ENCODE results near the gene SLC16A7.
A peak's percentile ranks its signal among the peaks of the same experiment; 100 is the strongest.
"Not testable (repeated sequence)": the region's sequence is repeated elsewhere in the genome, so short reads cannot be mapped to it uniquely, and the experiment has no call there.

SLC16A7 gene

DNA sequence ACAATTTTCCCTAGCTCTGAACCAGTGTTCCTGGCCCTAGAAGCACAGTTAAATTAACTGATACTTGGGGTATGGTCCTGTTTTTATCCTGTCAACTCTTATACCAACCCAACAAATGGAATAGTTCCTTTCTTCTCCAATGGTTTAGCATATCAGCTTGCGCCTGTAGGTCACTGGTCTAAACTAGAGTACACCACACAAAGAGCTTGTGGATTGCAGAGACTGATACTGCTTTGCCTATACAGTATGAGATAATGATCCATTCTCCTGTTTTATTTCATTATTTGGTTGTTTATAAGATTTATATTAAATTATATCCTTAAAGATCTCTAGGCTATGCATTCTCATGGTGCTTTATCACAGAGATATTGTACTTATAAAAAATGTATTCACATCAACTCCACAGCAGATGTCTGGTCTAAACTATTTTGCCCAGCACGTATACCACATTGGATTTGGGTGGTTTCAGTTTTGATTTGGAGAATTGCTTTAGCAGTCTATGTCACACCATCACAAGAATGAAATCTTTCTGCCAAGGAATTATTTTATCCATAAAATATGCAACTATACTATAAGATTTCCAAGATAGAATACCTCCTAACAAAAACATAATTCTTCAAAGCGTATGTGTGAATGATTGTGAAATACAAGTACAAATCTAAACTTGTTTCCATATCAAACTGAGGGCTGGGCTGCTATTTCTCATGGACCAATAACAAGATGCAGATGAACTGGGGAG lies 142.1 kb downstream of the SLC16A7 start:
- DNase-seq: no peak

DNA sequence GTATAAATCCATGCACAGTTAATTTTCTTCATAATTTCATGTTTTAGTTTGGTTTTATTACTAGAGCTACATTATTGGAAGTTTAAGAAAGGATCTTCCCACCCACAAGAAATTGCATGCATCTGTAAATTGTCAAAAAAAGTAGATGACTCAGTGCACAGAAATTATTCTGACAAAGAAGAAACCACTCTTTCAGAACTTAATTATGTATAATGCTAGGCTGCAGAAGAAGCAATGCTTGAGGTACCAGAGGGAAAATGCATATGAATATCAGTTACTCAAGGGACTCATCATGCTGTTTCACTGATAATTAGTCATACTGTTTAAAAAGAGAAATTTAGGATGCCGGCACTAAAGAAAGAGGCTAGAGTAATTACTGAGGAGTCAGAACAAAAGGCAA lies 147.0 kb downstream of the SLC16A7 start:
- DNase-seq: no peak

DNA sequence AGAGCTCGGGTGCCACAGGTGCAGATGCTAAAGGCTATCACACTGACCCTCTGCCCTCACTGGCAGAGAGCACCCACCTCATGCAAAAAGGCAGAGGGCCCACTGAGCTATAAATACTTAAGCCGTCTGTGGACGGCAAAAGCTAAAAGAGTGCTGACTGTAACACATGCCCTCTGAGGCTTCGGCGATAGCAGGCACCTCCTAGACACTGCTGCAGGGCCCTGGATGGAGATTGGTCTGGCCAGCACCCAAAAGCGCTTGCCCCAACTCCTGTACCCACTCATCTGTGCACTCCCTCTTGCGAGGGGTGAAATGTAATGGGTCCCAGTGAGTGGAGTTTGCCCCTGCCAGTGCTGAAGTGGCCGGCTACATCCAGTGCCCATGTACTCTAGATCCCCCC lies 148.7 kb downstream of the SLC16A7 start:
- no peak for DNase-seq

DNA sequence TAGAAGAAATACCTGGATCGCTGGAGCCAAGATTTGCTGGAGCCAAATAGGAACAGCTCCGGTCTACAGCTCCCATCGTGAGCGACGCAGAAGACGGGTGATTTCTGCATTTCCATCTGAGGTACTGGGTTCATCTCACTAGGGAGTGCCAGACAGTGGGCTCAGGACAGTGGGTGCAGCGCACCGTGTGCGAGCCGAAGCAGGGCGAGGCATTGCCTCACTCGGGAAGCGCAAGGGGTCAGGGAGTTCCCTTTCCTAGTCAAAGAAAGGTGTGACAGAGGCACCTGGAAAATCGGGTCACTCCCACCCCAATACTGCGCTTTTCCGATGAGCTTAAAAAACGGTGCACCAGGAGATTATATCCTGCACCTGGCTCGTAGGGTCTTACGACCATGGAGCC lies 155.3 kb downstream of the SLC16A7 start:
- not testable (repeated sequence) for DNase-seq

DNA sequence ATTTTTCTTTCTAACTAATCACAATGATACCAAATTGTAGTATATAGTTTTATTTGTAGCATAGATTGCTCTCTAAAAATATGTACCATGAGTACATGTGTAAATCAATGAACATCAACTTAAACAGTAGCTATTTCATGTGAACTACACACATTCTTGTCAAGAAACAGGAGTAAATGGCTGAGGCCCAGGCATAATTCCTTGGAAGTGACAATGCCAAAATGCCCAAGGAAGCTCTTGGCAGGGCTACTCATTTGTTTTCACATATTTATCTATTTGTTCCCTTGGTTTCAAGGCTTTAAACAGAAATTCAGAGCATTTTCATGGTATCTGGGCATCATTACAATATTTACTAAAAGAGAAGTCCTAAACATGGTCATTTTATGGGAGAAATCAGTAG lies 165.7 kb downstream of the SLC16A7 start:
- DNase-seq: no peak

DNA sequence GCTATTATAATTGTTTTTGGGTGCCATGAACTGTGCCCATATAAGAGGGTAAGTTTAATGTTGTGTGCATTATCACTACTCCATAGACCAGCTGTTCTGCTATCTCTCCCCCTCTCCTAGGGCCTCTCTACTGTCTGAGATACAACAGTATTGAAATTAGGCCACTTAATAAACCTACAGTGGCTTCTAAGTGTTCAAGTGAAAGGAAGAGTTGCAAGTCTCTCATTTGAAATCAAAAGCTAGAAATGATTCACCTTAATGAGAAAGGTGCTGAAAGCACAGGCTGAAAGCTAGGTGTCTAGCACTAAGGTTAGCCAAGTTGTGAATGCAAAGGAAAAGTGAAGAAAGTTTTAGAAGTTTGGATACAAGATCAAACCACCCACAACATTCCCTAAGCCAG lies 168.0 kb downstream of the SLC16A7 start:
- no peak for DNase-seq

DNA sequence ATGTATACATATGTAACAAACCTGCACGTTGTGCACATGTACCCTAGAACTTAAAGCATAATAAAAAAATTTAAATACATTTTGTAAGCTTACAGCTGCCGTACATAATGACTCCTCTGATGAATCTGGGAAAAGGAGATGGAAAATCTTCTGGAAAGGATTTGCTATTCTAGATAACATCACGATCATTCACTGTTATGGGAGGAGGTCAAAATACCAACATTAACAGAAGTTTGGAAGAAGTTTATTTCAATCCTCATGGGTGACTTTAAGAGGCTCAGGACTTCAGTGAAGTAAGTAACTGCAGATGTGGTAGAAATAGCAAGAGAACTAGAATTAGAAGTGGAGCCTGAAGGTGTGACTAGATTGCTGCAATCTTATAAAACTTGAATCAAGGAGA lies 172.2 kb downstream of the SLC16A7 start:
- no peak for DNase-seq

DNA sequence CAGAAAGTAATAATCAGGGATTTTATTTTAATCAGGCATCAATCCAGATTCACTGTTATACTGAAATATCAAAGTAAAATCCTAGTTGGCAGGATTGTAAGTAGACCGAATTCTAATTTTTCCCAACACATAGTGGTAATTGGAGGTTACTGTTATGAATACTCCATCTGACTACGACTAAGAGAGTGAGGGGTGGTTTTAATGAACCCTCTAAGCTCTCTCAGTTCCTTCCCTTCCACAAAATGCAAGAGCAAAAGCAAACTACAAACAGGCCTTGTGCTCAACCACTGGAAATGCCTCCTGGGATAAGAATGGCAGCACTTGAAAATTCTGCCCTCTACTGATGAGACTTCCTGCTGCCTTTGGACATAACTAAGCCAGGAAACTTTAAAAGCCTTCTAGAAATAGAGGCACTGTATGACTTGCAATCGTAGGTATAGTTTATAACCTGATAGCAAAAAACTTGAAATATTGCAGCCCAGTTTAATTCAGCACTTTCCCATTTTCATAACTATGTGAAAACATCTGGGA lies 184.8 kb downstream of the SLC16A7 start:
- DNase-seq: no peak

DNA sequence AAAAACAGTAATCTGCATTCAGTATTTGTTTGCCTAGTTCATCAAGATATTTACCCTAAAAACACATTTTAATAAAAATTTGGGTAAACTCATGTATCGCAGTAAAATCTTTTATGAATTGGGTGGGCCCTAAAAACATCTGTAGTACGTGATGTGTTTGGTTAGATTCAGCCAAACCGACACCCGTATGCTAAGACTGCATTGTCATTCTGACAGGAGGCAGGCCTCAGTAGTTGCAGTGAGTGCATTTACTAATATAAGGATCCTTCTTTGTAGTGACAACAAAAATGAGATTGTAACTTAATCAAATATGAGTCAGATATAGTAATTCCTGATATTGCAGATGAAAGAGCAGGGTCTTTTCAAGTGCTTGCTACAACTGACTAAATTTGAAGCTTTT lies 191.8 kb downstream of the SLC16A7 start:
- DNase-seq: no peak

DNA sequence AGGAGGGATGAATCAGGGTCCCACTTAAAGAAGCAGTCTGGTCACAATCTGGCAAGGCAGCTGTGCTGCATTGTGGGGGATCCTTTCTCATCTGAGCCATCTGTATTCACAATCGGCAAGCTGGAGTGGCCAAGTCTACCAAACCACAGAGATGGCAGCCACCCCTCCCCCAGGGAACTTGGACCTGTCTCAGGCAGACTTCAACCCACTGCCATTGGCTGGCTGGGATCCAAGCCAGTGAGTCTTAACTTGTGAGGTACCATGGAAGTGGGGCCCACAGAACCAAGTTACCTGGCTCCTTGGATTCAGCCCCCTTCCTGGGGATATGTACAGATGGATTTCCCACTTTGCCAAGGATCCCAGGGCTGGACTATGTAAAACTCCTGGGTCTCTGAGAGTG lies 196.8 kb downstream of the SLC16A7 start:
- no peak for DNase-seq

DNA sequence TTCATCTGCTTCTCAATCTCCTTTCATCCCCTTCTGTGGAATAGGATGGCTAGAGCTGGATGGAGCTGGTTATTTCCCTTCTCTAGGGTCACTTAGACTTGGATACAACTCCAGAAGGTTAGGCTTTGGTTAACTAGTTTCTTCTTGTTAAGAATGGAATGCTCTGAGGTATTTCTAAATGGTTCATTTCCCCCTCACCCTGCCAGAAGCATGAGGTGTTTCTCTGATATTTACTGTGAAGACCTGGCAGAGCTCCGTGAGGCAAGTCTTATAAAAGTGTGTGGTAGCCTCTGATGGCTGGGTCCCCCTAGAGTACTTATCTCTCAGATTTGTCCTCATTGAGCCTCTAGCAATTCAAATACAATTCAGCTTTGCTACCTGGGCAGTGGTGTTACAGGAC lies 207.9 kb downstream of the SLC16A7 start:
- DNase-seq: no peak

DNA sequence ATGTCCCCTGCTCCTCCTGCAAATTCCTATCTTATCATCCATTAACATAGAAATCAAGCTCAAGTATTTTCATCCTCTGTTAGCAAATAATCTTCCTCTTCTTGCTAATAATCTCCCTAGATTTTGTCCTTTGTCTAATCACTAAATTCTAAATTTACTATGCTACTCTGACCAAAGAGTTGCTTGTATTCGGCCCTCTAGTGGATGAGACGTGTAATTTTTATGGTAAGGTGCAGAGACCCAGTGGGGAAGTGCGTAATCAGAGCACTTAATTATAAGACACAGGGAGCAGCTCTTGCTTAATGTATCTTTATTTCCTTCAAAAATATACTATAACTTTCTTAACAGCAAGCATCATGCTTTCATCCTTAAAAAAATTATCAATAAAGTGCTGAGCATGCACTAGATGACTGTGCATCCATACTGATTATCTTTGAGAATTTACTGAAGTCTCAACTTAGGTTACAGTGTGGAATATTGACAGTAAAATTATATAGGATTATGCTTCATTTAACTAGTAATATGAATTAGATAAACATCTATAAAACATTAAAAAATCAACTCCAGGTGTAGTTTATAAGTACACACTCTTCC lies 212.6 kb downstream of the SLC16A7 start:
- peak; percentile 46 for DNase-seq

DNA sequence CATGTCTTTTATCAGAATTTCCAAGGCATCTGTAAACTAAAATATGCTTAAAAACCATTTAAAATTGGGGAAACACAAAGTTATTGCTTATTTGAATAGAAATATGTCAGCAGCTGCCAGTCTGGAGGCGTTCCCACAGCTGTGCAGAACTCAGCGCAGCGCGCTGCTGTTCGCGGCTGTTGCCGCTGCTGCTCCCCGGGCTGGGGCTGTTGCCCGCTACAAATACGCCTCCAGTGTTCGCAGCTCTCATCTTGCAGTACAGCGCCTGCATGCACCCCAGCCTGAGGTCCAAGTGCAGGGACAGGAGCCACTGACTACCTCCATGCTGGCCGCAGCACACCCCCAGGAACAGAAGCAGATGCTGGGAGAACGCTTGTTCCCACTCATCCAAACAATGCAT lies 216.2 kb downstream of the SLC16A7 start:
- no peak for DNase-seq

DNA sequence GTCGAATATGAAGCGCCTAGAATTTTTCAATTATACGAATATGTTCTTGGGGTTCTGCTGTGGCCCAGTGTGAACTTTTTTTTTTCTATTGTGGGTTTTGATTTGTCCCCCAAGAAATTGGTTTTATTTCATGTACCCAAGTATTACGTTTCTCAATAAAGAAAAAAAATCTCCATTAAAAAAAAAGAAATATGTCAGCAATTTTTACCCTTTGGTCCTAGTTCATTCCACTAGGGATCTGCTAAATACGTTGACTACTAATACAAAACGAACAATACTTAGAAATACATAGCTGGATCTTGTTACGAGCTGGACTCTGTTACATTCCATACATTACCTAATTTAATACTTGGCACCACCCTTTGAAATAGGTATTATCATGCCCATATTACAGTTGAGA lies 216.9 kb downstream of the SLC16A7 start:
- DNase-seq: no peak

DNA sequence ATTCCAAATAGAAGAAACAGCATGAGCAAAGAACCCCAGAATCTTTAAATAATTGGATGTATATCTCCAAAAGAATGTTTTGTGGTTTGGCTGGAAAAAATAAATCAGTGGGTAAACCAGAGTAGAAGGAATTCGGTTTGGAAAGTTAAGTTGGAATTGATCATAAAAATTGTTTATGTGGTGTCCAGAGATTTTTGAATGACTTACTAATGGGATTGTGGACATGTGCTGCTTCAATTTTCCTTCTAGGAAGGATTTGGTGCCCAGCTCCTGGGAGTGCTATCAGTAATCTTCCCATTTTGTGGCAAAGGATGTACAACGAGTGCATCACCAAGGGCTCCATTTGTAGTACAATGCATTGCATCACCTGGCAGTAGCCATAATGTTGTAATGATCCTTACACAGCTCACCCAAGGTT lies 224.8 kb downstream of the SLC16A7 start:
- DNase-seq: no peak

DNA sequence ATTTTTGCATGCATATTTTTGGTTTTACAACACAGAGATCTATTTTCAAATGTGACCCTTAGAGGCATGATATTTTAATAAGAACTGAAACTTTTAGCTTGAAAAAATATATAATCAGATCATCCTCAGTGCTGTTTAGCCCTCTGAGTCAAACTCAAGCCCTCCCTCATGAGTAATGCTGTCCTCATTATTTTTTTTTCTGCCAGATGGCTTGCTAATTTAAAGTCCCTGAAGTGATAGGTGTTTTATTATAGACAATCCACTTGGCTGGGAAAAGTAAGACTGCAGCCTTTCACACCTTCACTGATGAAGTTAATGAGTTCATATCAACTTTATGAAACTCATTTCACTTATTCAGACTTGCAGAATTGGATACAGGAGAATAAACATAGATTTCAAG lies 227.7 kb downstream of the SLC16A7 start:
- DNase-seq: no peak

DNA sequence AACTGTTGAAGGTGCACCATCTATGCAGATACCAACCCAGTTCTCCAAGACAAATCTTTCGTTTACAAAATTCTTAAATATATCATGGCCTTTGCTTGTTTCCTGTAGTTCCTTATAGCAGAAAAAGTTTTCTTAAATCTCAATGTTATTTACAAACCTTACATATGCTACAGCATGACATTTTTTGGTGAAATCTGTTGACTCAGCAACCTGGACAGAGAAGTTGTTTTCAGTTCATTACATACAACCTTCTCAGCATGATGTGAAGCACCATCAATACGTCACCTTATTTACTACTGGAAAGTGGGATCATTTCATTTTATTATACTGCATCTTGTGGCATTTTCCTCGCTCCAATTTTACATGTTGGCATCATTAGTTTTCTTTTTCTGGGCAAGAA lies 231.9 kb downstream of the SLC16A7 start:
- no peak for DNase-seq

DNA sequence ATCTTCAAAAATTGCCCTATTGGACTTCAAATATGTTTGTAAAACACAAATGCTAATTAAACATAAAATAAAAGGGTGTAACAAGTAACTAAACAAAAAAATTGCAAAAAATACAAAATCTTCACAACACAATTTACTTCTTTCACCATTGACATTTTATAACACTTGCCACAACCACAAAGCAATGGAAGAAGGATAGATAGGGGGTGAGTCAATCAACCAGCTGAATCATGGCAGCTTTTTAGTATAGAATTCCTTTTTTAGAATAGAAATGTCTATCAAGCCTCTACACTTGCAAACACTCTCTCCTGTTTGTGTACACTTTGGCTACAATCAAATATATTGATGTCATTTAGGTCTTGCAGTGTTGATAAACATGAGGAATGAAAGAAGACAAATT lies 232.7 kb downstream of the SLC16A7 start:
- no peak for DNase-seq

DNA sequence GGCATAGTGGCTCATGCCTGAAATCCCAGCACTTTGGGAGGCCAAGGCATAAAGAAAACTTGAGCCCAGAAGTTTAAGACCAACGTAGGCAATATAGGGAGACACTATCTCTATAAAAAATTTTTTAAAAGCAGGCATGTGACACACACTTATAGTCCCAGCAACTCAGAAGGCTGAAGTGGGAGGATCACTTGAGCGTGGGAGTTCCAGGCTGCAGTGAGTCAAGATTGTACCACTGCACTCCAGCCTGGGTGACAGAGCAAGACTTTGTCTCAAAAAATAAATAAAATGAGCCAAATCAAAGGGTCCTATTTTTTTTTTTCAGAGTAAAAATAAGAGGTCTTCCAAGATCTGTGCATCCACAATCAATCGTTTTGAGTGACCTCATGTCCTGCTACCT lies 237.6 kb downstream of the SLC16A7 start:
- DNase-seq: no peak

DNA sequence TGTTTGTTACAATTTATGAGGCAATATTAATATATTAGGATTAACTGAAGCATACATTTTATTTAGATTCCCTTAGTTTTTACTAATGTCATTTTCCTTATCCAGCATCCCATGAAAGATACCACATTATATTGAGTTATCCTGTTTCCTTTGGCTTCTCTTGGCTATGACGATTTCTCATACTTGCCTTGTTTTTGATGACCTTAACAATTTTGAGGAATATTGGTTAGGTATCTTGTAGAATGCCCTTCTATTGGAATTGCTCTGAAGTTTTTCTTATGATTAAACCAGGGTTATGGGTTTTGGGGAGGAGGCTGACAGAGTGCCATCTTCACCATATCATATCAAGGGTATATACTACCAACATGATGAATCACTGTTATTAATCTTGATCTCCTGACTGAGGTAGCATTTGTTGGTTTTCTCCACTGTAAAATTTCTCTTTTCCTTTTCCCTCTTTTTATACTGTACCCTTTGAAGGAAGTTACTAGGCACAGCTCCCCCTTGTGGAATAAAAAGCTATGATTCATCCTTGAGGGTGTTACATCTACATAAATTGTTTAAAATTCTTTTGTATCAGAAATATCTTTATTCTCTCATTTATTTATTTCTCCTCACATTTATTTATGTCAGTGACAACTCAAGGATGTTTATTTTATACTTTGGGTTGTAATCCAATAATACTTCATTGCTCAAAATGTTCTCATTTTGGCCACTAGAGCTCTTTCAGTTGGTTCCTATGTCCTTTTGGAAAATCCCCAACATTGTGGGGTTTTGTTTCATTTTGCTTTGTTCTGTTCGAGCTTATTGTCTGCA lies 239.0 kb downstream of the SLC16A7 start:
- DNase-seq: peak; percentile 20
